ENCODE data around the gene CILP.

- no peak for TF ChIP-seq USF2 (CRISPR knock-in tag; IDR thresholded peaks at IDR 0.05)
- TF ChIP-seq, protein P1, sequence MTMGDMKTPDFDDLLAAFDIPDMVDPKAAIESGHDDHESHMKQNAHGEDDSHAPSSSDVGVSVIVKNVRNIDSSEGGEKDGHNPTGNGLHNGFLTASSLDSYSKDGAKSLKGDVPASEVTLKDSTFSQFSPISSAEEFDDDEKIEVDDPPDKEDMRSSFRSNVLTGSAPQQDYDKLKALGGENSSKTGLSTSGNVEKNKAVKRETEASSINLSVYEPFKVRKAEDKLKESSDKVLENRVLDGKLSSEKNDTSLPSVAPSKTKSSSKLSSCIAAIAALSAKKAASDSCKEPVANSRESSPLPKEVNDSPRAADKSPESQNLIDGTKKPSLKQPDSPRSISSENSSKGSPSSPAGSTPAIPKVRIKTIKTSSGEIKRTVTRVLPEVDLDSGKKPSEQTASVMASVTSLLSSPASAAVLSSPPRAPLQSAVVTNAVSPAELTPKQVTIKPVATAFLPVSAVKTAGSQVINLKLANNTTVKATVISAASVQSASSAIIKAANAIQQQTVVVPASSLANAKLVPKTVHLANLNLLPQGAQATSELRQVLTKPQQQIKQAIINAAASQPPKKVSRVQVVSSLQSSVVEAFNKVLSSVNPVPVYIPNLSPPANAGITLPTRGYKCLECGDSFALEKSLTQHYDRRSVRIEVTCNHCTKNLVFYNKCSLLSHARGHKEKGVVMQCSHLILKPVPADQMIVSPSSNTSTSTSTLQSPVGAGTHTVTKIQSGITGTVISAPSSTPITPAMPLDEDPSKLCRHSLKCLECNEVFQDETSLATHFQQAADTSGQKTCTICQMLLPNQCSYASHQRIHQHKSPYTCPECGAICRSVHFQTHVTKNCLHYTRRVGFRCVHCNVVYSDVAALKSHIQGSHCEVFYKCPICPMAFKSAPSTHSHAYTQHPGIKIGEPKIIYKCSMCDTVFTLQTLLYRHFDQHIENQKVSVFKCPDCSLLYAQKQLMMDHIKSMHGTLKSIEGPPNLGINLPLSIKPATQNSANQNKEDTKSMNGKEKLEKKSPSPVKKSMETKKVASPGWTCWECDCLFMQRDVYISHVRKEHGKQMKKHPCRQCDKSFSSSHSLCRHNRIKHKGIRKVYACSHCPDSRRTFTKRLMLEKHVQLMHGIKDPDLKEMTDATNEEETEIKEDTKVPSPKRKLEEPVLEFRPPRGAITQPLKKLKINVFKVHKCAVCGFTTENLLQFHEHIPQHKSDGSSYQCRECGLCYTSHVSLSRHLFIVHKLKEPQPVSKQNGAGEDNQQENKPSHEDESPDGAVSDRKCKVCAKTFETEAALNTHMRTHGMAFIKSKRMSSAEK (CRISPR knock-in tag; IDR thresholded peaks at IDR 0.05; ENCODE audit: borderline replicate concordance) = no peak
- TF ChIP-seq ZNF219 (CRISPR knock-in tag; IDR thresholded peaks at IDR 0.05; ENCODE audit: borderline replicate concordance) = no peak
- TF ChIP-seq, protein P2, sequence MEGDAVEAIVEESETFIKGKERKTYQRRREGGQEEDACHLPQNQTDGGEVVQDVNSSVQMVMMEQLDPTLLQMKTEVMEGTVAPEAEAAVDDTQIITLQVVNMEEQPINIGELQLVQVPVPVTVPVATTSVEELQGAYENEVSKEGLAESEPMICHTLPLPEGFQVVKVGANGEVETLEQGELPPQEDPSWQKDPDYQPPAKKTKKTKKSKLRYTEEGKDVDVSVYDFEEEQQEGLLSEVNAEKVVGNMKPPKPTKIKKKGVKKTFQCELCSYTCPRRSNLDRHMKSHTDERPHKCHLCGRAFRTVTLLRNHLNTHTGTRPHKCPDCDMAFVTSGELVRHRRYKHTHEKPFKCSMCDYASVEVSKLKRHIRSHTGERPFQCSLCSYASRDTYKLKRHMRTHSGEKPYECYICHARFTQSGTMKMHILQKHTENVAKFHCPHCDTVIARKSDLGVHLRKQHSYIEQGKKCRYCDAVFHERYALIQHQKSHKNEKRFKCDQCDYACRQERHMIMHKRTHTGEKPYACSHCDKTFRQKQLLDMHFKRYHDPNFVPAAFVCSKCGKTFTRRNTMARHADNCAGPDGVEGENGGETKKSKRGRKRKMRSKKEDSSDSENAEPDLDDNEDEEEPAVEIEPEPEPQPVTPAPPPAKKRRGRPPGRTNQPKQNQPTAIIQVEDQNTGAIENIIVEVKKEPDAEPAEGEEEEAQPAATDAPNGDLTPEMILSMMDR (IDR thresholded peaks at IDR 0.05) = no peak
- TF ChIP-seq ZNF138 (CRISPR knock-in tag; conservative IDR thresholded peaks at IDR 0.05) = no peak
These were observed 1.3 kb downstream of the CILP start for GRCh38 chr15:65209701-65210643.

Data from WTC11 (cell line).